AG09319 (cell line): ENCODE measurements around the gene ZNF500.

Experiments used
- DNase-seq: peaks from one replicate; pipeline ENCODE4 v3.0.0-alpha.2; 2010; ENCODE audit warnings: low read depth; ENCODE audit errors: extremely low read depth
- CTCF ChIP-seq: IDR thresholded peaks from 2 replicates; pipeline ENCODE4 v1.5.1; 2011; ENCODE audit warnings: low read depth, mild to moderate bottlenecking, inconsistent platforms, low read length, moderate library complexity

The ZNF500 gene

GRCh38 chr16:4767872-4768548 is 1.0 kb upstream of the ZNF500 start:
- no peak for DNase-seq
- TF ChIP-seq CTCF = no peak

- no peak for TF ChIP-seq CTCF
- no peak for DNase-seq
These were observed 1.2 kb downstream of the ZNF500 start for GRCh38 chr16:4765511-4766474.

- no peak for DNase-seq
- no peak for TF ChIP-seq CTCF
These were observed 3.2 kb downstream of the ZNF500 start for GRCh38 chr16:4763791-4764190.

GRCh38 chr16:4762205-4762604 is 4.8 kb downstream of the ZNF500 start:
- DNase-seq = no peak
- no peak for TF ChIP-seq CTCF

- DNase-seq = no peak
- no peak for TF ChIP-seq CTCF
These were observed 6.6 kb downstream of the ZNF500 start for GRCh38 chr16:4760221-4760910.

GRCh38 chr16:4755687-4756086 is 11.3 kb downstream of the ZNF500 start:
- no peak for TF ChIP-seq CTCF
- DNase-seq = no peak
